ENCODE measurements around the gene SPG11. TPM values are rescaled to one million over a fixed set of nuclear protein-coding genes. Genes with fewer than 3 reads are reported as not detected.

The SPG11 gene
- total and polyA plus RNA-seq, 9 of the 15 experiments (the other 6 are each of a cell fraction or from before 2014, with no cell fraction given), result 23.3 to 71.2 (median 45.6) TPM

- no peak for TF ChIP-seq KDM1A (IDR thresholded peaks at IDR 0.05)
- TF ChIP-seq CC2D1A (IDR thresholded peaks at IDR 0.05), result peak; percentile 94
- peak; percentile 93 for TF ChIP-seq MYC (IDR thresholded peaks at IDR 0.05; ENCODE audit: low read depth, low read length)
- TF ChIP-seq MYC (CRISPR knock-in tag; IDR thresholded peaks at IDR 0.05; ENCODE audit: borderline replicate concordance, low read depth), result peak; percentile 73
- TF ChIP-seq ZNF217 (CRISPR knock-in tag; IDR thresholded peaks at IDR 0.05), result no peak
- no peak for TF ChIP-seq ZNF274 (IDR thresholded peaks at IDR 0.05; ENCODE audit: borderline replicate concordance, low read depth, low read length)
- peak; percentile 92 for TF ChIP-seq FIP1L1 (IDR thresholded peaks at IDR 0.05; ENCODE audit: low read depth, low read length, poor library complexity, severe bottlenecking)
- TF ChIP-seq ZBTB2 (IDR thresholded peaks at IDR 0.05), result peak; percentile 93
- TF ChIP-seq, protein P1, sequence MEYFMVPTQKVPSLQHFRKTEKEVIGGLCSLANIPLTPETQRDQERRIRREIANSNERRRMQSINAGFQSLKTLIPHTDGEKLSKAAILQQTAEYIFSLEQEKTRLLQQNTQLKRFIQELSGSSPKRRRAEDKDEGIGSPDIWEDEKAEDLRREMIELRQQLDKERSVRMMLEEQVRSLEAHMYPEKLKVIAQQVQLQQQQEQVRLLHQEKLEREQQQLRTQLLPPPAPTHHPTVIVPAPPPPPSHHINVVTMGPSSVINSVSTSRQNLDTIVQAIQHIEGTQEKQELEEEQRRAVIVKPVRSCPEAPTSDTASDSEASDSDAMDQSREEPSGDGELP (CRISPR knock-in tag; IDR thresholded peaks at IDR 0.05; ENCODE audit: borderline replicate concordance), result peak; percentile 82
- TF ChIP-seq, protein P2, sequence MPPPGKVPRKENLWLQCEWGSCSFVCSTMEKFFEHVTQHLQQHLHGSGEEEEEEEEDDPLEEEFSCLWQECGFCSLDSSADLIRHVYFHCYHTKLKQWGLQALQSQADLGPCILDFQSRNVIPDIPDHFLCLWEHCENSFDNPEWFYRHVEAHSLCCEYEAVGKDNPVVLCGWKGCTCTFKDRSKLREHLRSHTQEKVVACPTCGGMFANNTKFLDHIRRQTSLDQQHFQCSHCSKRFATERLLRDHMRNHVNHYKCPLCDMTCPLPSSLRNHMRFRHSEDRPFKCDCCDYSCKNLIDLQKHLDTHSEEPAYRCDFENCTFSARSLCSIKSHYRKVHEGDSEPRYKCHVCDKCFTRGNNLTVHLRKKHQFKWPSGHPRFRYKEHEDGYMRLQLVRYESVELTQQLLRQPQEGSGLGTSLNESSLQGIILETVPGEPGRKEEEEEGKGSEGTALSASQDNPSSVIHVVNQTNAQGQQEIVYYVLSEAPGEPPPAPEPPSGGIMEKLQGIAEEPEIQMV (tag; conservative IDR thresholded peaks at IDR 0.05; ENCODE audit: low read depth), result 0 out of 2 replicates have a peak, but pooled peaks have one; percentile 38
- TF ChIP-seq MAFG (tag; conservative IDR thresholded peaks at IDR 0.05), result no peak
- TF ChIP-seq CBFB (CRISPR knock-in tag; IDR thresholded peaks at IDR 0.05), result 0 out of 2 replicates have a peak, but pooled peaks have one; percentile 9
- no peak for TF ChIP-seq ZNF445 (CRISPR knock-in tag; IDR thresholded peaks at IDR 0.05; ENCODE audit: low read depth)
- TF ChIP-seq ZNF354B (CRISPR knock-in tag; IDR thresholded peaks at IDR 0.05), result no peak
- TF ChIP-seq ZBTB43 (CRISPR knock-in tag; IDR thresholded peaks at IDR 0.05), result peak; percentile 47; the same call in 1 of the 2 replicates
- TF ChIP-seq U2AF1 (optimal IDR thresholded peaks at IDR 0.05; ENCODE audit: low read depth, low read length), result no peak
- TF ChIP-seq ZNF12 (CRISPR knock-in tag; IDR thresholded peaks at IDR 0.05), result no peak
- TF ChIP-seq HEY1 (CRISPR knock-in tag; IDR thresholded peaks at IDR 0.05; ENCODE audit: borderline replicate concordance), result no peak
- TF ChIP-seq SREBF2 (CRISPR knock-in tag; IDR thresholded peaks at IDR 0.05), result no peak
- peak; percentile 95 to 96 for TF ChIP-seq E2F6 (IDR thresholded peaks at IDR 0.05; ENCODE audit: borderline replicate concordance in 1 of 2, extremely low read depth in 1 of 2, insufficient read depth in 1 of 2, insufficient read length in 1 of 2, low read depth in 1 of 2, low read length in 1 of 2, poor library complexity in 1 of 2, severe bottlenecking in 1 of 2)
- no peak for TF ChIP-seq NFE2 (IDR thresholded peaks at IDR 0.05; ENCODE audit: low read depth)
Observed at GRCh38 chr15:44663410-44664308, at the start of gene SPG11 (continued).

All from K562 (cell line).